ENCODE data around the gene NFIC. TPM values are rescaled to one million over a fixed set of nuclear protein-coding genes. Genes with fewer than 3 reads are reported as not detected.

The NFIC gene
- total and polyA plus RNA-seq, 2 donors from 2014 or later = 20.3 to 173 TPM

DNA sequence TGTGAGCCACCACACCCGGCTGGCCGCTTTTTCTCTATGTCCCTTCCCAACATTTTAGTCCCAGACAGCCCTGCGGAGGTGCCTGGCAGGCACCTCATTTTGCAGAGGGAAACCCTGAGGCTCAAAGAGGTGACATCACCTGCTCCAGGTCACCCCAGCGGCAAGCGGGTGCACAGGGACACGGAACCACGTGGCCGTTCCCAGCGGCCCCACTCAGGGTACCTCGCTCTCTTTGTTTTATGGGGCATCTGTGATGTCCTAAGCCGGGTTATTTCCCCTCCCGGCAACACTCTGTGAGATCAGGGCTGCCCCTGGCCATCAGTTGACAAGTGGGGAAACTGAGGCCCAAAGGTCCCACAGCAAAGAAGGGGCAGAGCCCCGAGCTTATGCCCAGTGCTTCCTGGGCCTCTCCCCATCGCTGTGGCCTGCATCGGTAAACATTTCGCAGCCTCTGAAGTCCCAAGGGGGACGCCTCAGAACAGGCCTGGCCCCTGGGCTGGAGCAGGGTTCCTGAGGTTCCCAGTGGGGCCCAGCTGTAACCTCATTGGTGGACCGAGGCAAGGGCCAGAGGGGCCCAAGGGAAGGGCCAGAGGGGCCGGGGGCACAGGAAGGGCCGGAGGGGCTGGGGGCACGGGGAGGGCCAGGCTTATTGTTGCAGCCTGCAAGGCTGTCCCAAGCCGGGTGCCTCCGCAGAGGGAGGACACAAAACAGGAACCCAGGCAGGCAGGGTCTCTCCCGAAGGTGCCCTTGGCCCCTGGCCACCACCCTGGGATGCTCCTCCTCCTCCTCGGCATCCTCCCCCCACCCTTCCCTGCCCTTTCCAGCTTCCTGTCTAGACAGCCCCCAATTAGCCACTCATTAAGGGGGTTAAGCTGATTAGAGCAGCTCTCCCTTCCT, 75.0 kb downstream of the NFIC start:
- no peaks in the 10 kb centered on the region for H3K9me3 ChIP-seq (ENCODE audit: control insufficient read depth in 2 of 3, insufficient read depth in 1 of 3, low read length in 3 of 3)
- FAIRE-seq (no peak), DNase-seq (peak in 2 of 5 donors; percentile 29 to 78)
- no peak overlapping the region for H3K4me3 ChIP-seq (ENCODE audit: low read length in 3 of 3)
- intact Hi-C loops (cut with DNase I) = no loop called here
- TF ChIP-seq, protein P1, sequence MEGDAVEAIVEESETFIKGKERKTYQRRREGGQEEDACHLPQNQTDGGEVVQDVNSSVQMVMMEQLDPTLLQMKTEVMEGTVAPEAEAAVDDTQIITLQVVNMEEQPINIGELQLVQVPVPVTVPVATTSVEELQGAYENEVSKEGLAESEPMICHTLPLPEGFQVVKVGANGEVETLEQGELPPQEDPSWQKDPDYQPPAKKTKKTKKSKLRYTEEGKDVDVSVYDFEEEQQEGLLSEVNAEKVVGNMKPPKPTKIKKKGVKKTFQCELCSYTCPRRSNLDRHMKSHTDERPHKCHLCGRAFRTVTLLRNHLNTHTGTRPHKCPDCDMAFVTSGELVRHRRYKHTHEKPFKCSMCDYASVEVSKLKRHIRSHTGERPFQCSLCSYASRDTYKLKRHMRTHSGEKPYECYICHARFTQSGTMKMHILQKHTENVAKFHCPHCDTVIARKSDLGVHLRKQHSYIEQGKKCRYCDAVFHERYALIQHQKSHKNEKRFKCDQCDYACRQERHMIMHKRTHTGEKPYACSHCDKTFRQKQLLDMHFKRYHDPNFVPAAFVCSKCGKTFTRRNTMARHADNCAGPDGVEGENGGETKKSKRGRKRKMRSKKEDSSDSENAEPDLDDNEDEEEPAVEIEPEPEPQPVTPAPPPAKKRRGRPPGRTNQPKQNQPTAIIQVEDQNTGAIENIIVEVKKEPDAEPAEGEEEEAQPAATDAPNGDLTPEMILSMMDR (IDR thresholded peaks at IDR 0.05; ENCODE audit: borderline replicate concordance, extremely low read depth, insufficient read depth) = no peak
- H3K36me3 ChIP-seq (ENCODE audit: control insufficient read depth in 2 of 3, insufficient read depth in 3 of 3, low read length in 3 of 3) = peaks cover 4 to 22% (median 8%) of the 10 kb centered on the region in 3 donors
- no peaks in the 10 kb centered on the region for H3K27me3 ChIP-seq (ENCODE audit: control insufficient read depth, insufficient read depth, low read length)
- H3K9ac ChIP-seq (ENCODE audit: low read length in 3 of 3) = peak overlapping the region in 1 of 3 donors; percentile 34
- peak overlapping the region; percentile 22 to 41 for H3K27ac ChIP-seq (ENCODE audit: low read depth in 2 of 2, low read length in 2 of 2)
- peaks cover 0 to 13% (median 4%) of the 10 kb centered on the region in 3 donors for H3K4me1 ChIP-seq (ENCODE audit: control insufficient read depth in 2 of 3, insufficient read depth in 2 of 3, low read depth in 1 of 3, low read length in 3 of 3)

DNA sequence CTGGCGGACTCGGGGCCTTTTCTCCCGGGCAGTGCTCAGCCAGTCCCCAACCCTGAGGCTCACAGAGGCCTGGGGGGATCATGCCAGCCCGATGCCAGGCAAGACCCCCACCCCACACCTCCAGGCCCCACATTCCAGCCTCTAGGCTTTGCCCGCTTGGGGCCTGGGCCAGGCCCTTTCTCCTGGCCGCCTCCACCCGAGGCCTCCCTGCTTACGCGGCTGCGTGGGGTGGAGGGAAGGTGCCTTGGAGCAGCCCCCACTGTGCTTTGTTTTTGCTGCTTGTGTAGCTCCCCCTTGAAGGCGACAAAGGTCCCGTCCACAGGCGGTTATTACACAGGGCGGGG, 75.6 kb downstream of the NFIC start:
- Histone ChIP-seq H3K9me3 (ENCODE audit: control insufficient read depth in 2 of 3, insufficient read depth in 1 of 3, low read length in 3 of 3) (no peaks in the 10 kb centered on the region), H3K27me3 (ENCODE audit: control insufficient read depth, insufficient read depth, low read length) (no peaks in the 10 kb centered on the region), H3K9ac (ENCODE audit: low read length in 3 of 3) (peak overlapping the region in 1 of 3 donors; percentile 34), H3K36me3 (ENCODE audit: control insufficient read depth in 2 of 3, insufficient read depth in 3 of 3, low read length in 3 of 3) (peaks cover 4 to 22% (median 8%) of the 10 kb centered on the region in 3 donors), H3K27ac (ENCODE audit: low read depth in 2 of 2, low read length in 2 of 2) (peak overlapping the region; percentile 22 to 41), H3K4me1 (ENCODE audit: control insufficient read depth in 2 of 3, insufficient read depth in 2 of 3, low read depth in 1 of 3, low read length in 3 of 3) (peaks cover 0 to 13% (median 4%) of the 10 kb centered on the region in 3 donors), H3K4me3 (ENCODE audit: low read length in 3 of 3) (no peak overlapping the region)
- FAIRE-seq = no peak
- intact Hi-C loops (cut with DNase I) = no loop called here
- TF ChIP-seq, protein P1 (IDR thresholded peaks at IDR 0.05; ENCODE audit: borderline replicate concordance, extremely low read depth, insufficient read depth) = no peak
- no peak for DNase-seq

DNA sequence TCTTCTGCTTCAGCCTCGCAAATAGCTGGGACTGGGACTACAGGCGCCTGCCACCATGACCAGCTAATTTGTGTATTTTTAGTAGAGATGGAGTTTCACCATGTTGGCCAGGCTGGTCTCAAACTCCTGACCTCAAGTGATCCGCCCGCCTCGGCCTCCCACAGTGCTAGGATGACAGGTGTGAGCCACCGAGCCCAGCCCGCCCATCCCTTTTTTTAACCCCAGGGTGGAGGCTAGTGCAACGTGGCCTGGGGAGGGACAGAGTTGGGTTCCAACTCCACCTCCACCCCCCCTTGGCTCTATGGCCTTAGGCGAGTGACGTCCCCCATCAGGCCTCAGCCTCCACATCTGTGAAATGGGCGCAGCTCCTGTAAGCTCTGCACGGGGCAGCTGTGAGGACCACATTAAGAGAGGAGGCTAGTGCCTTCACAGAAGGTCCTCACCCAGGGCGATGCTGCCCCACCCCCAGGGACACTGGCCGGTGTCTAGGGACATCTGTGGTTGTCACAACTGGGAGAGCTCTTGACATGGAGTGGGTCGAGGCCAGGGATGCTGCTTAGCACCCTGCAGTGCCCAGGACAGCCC, 76.2 kb downstream of the NFIC start:
- Histone ChIP-seq H3K4me1 (ENCODE audit: control insufficient read depth in 2 of 3, insufficient read depth in 2 of 3, low read depth in 1 of 3, low read length in 3 of 3) (peaks cover 0 to 13% (median 4%) of the 10 kb centered on the region in 3 donors), H3K9ac (ENCODE audit: low read length in 3 of 3) (no peak overlapping the region)
- no peak for FAIRE-seq

More for the DNA sequence above, 76.2 kb downstream of the NFIC start:
- DNase-seq = no peak
- no peak overlapping the region for H3K4me3 ChIP-seq (ENCODE audit: low read length in 3 of 3)
- intact Hi-C loops (cut with DNase I) = no loop called here
- no peak overlapping the region for H3K27ac ChIP-seq (ENCODE audit: low read depth in 2 of 2, low read length in 2 of 2)
- no peaks in the 10 kb centered on the region for H3K27me3 ChIP-seq (ENCODE audit: control insufficient read depth, insufficient read depth, low read length)
- TF ChIP-seq, protein P1 (IDR thresholded peaks at IDR 0.05; ENCODE audit: borderline replicate concordance, extremely low read depth, insufficient read depth) = no peak
- no peaks in the 10 kb centered on the region for H3K9me3 ChIP-seq (ENCODE audit: control insufficient read depth in 2 of 3, insufficient read depth in 1 of 3, low read length in 3 of 3)
- H3K36me3 ChIP-seq (ENCODE audit: control insufficient read depth in 2 of 3, insufficient read depth in 3 of 3, low read length in 3 of 3) = peaks cover 4 to 24% (median 8%) of the 10 kb centered on the region in 3 donors

Measured in kidney (tissue), 14 donors.